Germinal center (tissue), 1 donor: ENCODE data around the gene PARK7.
"Not testable (repeated sequence)": the region's sequence is repeated elsewhere in the genome, so short reads cannot be mapped to it uniquely, and the experiment has no call there.

Experiments
- DNase-seq: peaks from one replicate; pipeline ENCODE4 v3.0.0; 2012; ENCODE audit warnings: mixed read lengths, low spot score

The PARK7 gene

DNA sequence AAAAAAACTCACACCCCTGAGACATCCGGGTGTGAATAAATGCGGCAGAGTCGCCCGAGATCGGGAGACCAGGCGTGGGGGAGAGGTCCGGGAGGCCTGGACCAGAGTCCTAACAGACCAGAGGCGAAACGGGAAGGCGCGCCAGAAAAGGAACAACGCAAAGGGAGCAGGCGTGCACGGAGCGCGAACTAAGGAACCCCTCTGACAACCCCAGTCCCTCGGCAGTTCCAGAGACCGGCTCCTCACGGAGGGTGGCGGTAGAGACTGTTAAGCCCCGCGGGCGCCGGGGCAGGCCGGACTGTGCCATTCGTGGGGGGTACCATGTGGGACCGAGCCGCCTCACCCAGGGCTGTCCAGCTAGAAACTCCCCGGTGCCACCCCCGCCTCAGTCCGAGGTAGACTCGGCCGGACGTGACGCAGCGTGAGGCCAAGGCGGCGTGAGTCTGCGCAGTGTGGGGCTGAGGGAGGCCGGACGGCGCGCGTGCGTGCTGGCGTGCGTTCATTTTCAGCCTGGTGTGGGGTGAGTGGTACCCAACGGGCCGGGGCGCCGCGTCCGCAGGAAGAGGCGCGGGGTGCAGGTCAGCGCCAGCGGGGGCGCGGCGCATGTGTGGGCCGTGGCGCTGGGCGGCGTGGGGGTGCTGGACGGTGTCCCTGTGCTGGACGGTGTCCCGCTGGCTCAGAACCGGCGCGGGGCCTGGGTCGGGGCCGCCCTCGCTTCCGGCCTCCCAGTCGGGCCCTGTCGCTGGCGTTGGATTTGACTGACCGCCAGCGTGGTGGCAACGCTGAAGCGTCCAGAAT lies at the start of gene PARK7:
Gene PARK7 (plus strand): TSS at position 496 of the 798 bp plus-strand sequence. CDS start 1,075 bp downstream, outside the sequence.
- DNase-seq = peak; percentile 97

DNA sequence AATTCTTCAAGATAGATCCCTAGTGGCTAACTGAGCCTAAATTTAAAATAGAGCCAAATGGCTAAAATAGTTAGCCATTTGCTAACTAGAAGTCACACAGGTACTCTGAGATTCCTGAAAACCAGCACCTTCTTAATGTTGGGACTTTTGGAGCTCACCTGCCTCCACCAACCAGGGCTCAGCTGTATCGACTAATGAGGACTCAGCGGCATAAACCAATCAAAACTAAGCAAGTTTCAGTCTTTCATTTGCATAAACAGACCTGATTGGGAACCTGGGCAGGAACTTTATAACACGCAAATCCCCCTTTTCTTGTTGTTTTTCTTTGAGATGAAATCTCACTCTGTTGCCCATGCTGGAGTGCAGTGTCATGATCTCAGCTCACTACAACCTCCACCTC lies 49.4 kb upstream of the PARK7 start:
- no peak for DNase-seq

GRCh38 chr1:7912743-7913557 lies 48.6 kb upstream of the PARK7 start:
- no peak for DNase-seq

DNA sequence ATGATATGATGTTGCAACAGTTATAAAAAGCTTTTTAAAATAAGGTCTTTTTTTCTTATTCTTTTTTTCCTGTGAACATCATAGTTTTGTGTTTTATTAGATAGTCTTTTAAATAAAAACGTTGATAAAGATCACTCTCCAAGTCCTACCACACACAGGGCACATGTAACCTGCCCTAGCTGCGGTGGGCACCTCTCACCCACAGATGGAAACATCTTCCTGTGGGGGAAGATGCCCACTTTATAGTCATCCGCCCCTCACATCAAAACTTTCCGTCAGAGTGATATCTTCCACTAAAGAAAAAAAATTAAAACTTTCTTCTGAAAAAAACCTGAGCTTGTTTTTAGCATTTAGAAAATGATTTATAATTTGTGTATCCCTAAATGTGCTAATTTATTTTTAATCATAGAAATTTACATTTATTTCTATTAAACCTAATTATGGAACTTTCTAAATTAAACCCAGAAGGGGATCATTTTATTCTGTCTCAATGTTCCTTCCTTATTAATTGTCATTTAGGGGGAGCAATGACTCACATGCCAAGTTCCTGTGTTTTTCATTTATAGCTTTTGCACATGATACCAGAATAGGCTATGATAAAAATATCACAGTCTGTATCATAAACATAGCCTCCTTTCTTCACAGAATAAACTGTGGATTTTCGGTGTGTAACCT lies 45.5 kb upstream of the PARK7 start:
- DNase-seq = no peak

DNA sequence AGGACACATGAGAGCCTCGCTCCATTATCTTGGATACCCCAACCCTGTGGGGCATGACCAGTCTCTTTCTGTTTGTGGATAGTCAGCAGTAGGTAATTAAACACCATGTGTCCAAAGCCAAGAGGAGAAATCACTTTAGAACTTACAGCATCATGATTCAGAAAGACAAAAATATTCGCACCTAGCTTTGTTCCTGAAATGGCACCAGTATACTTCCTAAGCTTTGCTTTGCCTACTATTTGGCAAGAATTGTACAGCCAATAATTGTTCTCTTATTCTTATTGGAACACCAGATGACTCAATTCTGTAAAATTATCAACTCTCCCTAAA lies 45.0 kb upstream of the PARK7 start:
- DNase-seq = no peak

- DNase-seq = not testable (repeated sequence)
These were observed 43.5 kb upstream of the PARK7 start for GRCh38 chr1:7917971-7918370.

- DNase-seq = no peak
These were observed 41.6 kb upstream of the PARK7 start for GRCh38 chr1:7919880-7920279.

GRCh38 chr1:7921796-7922195 lies 39.7 kb upstream of the PARK7 start:
- no peak for DNase-seq

DNA sequence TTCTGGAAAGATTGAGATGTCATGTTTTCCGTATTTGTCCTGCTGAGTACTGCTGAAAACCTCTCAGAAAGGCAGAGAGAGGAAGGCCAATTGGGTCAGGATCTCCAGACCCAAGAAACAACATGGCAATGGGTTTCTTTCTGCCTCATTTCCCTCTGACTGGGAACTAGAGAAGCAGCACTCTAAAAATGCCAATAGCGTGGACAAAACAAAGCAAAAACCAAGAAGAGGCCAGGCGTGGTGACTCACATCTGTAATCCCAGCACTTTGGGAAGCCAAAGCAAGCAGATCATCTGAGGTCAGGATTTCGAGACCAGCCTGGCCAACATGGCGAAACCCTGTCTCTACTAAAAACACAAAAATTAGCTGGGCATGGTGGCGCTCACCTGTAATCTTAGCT lies 39.2 kb upstream of the PARK7 start:
- DNase-seq = no peak

DNA sequence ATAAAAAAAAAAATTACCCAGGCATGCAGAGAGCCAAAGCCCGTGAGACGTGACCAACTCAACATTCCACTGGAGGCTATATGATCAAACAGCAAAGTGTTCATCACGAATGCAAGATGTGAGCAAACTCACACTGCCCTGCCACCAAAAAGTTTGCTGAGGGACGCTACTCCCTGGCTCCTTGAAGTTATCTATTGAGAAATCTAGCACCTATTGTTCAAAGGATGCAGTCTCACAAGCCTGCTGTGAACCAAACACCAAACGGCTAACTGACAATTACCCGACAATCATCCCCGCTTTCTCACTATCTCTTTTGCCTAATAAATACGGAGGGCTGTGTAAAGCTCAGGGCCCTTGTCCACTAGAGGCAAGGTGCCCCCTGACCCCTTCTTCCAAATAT lies 34.5 kb upstream of the PARK7 start:
- not testable (repeated sequence) for DNase-seq

DNA sequence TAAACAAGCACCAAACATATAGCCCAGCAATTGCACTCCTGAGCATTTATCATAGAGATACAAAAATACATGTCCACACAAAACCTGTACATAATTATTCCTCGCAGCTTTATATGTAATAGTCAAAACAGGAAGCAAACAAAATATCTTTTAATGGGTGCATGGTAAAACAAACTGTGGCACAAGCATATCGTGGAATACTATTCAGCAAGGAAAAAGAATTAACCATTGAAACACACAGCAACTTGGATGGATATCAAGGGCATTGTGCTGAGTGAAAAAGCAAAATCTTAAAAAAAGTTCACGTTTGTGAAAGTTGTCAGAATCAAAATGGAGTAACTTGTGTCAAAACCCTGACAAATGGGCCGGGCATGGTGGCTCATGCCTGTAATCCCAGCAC lies 33.3 kb upstream of the PARK7 start:
- DNase-seq = no peak

GRCh38 chr1:7929637-7930036 lies 31.9 kb upstream of the PARK7 start:
- DNase-seq = no peak

DNA sequence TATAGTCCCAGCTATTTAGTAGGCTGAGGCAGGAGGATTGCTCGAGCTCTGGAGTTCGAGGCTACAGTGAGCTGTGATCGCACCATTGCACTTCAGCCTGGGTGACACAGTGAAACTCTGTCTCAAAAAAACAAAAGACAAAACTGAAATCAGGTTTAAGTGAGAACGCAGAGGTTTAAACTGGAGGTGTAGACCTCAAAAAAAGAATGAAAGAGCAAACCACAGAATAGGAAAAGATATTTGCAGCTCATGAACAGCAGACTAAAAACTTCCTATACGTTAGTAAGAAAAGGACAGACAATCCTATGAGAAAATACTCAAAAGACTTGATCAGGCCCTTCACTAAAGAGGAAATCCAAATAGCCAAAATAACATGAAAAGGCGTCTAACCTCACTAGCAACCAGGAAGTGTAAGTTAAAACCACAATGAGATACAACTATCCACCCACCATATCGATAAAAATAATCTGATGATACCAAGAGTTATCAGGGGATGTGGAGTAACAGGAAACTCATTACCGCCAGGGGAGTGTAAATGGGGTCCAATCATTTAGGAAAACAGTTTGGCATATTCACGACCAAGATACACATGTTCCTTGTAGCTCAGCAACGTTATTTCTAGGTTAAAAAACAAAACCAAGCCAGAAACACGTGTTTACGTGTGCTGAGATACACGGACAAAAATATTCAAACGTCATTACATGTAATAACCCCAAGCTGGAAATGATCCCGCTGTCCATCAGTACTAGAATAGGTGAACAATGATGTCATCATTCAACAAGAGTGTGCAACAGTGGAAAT lies 30.7 kb upstream of the PARK7 start:
- DNase-seq = no peak

DNA sequence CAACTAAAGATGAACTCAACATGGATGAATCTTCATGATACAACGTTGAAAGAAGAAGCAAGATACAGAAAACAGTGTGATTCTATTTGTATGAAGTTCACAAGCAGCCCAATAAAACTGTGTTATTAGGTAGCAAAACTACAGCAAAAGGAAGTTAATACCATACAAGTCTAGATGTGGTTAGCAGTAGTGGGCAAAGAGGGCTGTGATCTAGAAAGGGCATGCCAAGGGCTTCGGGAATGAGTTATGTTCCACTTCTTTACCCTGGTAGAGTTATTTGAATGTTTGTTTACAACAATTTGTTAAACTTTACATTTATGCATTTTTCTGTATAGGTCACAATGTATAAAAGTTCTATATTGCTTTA lies 30.1 kb upstream of the PARK7 start:
- DNase-seq = no peak

GRCh38 chr1:7932524-7933138 lies 28.9 kb upstream of the PARK7 start:
- DNase-seq = no peak

- DNase-seq = no peak
These were observed 23.4 kb upstream of the PARK7 start for GRCh38 chr1:7938070-7938469.

DNA sequence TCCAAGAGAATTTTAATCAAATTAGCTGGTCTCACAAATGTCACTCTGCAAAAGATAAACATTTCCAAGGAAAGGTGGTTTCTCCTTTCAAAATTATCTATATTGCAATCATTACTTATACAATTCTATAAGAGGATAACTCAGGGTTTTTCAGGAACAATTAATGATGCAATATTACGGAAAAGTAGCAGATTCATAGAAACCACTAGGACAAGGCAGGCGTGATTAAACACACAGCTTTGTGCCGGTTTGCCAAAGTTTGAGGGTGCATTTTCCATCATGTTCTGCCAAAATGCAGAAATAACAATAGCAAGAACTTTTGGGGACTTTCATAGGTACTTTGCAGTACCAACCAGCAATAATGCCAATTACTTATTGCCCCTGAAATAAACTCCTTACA lies 21.5 kb upstream of the PARK7 start:
- DNase-seq = no peak

GRCh38 chr1:7940745-7941436 lies 20.6 kb upstream of the PARK7 start, which contains the start of gene TNFRSF9:
Gene TNFRSF9 (minus strand): TSS chr1:7940839. CDS start chr1:7939994, 845 bp downstream.
- no peak for DNase-seq

GRCh38 chr1:7941437-7941793 lies 20.1 kb upstream of the PARK7 start:
- no peak for DNase-seq

- DNase-seq = peak; percentile 30
These were observed 19.1 kb upstream of the PARK7 start for GRCh38 chr1:7942214-7942921.
